GM12875 (cell line): ENCODE measurements around the gene ASTN1.

Experiments used
- H3K4me3 ChIP-seq: one replicate; pipeline ENCODE4 v1.5.1; 2011; ENCODE audit warnings: low read depth, low read length, control low read depth
- TF ChIP-seq, protein P1 (sequence below): IDR thresholded peaks from 2 replicates; pipeline ENCODE4 v1.5.1; 2011; ENCODE audit warnings: low read depth, mild to moderate bottlenecking, control low read depth, inconsistent platforms, low read length, moderate library complexity, borderline replicate concordance; ENCODE audit not compliant: insufficient read depth

ASTN1 gene

GRCh38 chr1:176885751-176886150, 278.8 kb downstream of the ASTN1 start:
- no peak overlapping the region for H3K4me3 ChIP-seq

GRCh38 chr1:176885341-176885740, 279.2 kb downstream of the ASTN1 start:
- TF ChIP-seq, protein P1, sequence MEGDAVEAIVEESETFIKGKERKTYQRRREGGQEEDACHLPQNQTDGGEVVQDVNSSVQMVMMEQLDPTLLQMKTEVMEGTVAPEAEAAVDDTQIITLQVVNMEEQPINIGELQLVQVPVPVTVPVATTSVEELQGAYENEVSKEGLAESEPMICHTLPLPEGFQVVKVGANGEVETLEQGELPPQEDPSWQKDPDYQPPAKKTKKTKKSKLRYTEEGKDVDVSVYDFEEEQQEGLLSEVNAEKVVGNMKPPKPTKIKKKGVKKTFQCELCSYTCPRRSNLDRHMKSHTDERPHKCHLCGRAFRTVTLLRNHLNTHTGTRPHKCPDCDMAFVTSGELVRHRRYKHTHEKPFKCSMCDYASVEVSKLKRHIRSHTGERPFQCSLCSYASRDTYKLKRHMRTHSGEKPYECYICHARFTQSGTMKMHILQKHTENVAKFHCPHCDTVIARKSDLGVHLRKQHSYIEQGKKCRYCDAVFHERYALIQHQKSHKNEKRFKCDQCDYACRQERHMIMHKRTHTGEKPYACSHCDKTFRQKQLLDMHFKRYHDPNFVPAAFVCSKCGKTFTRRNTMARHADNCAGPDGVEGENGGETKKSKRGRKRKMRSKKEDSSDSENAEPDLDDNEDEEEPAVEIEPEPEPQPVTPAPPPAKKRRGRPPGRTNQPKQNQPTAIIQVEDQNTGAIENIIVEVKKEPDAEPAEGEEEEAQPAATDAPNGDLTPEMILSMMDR, result no peak
- H3K4me3 ChIP-seq, result no peak overlapping the region

More at GRCh38 chr1:176885751-176886150, 278.8 kb downstream of the ASTN1 start:
- TF ChIP-seq, protein P1, result no peak

- TF ChIP-seq, protein P1, result no peak
These were observed 279.6 kb downstream of the ASTN1 start for GRCh38 chr1:176884911-176885310.

DNA sequence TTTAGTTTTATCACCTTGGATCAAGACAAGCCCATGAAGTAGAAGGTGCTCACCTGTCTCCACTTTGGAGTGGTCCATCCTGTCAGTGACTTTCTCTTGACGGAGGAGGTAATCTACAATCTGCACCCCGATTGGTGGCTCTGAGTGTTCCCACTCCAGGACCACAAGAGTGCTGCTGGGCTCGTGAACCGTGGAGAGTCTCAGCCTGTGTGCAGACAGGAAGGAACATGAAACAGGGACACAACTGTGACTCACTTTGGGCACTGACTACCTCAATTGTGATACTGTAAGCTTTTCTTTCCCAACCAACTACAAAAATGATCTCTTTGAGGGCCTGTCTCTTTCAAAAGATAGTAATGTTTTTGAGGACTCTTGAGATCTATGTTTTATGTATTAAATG, 280.2 kb downstream of the ASTN1 start:
- TF ChIP-seq, protein P1, result no peak
- no peak overlapping the region for H3K4me3 ChIP-seq

More at GRCh38 chr1:176884911-176885310, 279.6 kb downstream of the ASTN1 start:
- no peak overlapping the region for H3K4me3 ChIP-seq

DNA sequence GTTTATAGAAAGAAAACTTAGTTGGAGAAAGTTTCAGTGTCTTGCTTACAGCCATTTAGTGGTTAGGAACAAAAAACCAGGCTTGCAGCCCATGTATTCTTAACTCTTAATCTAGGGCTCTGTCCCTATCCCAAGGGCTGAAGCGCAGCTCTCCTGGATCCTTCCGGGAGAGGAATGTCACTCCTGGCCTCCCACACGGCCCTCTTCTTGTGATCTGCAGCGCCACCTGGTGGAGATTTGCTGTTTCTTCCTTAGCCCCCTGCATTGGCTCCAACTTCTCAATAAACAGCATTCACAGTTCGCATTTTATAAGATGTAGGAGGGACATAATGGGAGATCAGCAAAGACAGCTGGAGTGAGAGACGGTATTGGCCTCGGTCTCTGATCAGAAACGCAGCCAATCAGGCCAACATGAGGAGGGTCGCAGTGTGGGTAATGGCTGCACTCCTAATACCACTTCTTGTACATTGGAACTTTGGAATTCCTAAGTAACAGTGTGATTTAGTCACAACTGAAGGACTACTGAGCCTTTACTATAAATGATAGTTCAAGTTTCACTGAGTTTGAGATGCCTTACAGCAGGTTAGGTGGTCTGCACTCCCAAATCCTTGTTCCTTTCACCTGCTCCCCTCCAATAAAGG, 283.4 kb downstream of the ASTN1 start:
- H3K4me3 ChIP-seq, result no peak overlapping the region
- TF ChIP-seq, protein P1, result peak; percentile 78

DNA sequence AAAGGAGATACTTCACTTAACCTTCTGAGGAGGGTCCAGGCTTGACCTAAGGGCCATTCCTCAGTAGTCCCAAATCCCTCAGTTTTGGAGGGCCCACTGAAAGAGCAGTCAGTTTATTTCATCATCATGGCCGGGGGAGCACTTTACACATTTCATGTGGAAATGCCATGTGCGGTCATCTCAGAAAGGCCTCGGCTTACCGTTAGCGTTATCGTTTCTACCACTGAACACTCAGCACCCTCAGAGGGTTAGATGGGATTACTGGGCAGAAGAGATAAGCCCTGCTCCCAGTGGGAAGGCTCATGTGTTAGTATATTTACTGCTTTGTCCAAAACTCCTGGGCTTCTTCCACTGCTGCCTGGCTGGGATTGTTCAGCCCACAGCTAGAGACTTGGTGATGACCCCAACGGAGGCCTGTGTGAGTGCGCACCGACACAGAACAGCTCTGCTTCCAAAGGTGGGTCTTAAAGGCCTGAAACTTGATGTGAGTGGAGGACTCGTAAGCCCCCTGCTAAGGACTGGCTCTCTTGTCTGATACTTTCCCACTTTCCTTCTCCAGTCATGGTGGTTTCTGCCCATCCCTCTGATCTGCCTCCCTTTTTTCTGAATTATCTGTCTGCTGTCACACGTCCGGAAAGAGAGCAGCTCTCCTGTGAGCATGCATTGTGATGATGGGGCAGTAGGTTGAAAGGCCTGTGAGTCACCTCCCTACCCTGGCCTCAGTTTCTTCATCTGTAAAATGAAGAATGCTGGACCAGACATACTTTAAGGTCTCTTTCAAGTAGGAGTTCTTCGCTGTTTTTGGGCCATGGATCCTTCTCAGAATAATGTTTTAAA, 284.5 kb downstream of the ASTN1 start:
- no peak overlapping the region for H3K4me3 ChIP-seq
- TF ChIP-seq, protein P1, result no peak
